T1000 (cell line): ENCODE measurements around the gene XRCC3.
"Not testable (repeated sequence)": the region's sequence is repeated elsewhere in the genome, so short reads cannot be mapped to it uniquely, and the experiment has no call there.

ENCODE experiments used
- DNase-seq: peaks from one replicate; lab custom pipeline; 2025; ENCODE audit warnings: mixed read lengths; lab: John Stamatoyannopoulos, UW

Gene XRCC3

GRCh38 chr14:103694572-103695026 is 20.7 kb downstream of the XRCC3 start:
- DNase-seq: no peak

DNA sequence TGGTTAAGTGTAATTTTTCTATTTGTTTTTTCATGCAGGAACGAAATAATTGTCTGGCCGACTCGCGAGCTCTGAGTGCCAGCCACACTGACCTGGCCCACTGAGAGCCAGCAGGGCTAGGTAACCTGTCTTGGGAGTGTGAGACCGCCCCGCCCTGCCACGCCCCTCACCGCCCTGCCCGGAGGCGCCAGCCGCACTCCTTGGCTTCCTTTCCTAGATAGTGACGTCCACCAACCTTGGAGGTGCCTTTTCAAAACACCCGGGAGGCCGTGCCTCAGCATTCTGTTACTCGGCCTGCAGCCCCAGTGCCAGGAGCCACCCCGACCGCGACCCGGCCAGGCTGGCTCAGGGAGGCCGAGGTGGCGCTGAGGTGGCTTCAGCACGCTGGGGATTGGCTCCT is 21.7 kb downstream of the XRCC3 start:
- no peak for DNase-seq

DNA sequence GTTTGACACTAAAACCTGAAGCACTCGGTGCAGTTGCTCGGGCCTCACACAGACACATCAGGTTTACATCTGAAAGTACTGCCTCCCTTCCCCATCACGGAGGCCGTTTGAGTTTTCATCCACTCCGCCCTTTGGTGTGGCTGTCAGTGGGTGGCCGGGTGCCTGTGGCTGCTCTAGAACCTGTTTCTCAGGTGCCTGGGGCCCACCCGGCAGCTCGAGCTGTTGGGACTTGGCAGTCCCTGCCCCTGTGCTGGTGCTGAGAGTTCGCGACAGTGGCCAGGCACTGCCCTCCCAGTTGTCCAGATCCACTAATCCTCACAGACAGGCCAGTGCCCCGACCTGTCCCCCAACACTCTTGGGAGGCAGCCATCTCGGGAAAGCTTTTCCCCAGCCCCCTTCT is 22.4 kb downstream of the XRCC3 start:
- DNase-seq: no peak

- DNase-seq: no peak
Observed at GRCh38 chr14:103692159-103692558, 23.1 kb downstream of the XRCC3 start.

GRCh38 chr14:103691655-103692054 is 23.6 kb downstream of the XRCC3 start:
- DNase-seq: not testable (repeated sequence)

DNA sequence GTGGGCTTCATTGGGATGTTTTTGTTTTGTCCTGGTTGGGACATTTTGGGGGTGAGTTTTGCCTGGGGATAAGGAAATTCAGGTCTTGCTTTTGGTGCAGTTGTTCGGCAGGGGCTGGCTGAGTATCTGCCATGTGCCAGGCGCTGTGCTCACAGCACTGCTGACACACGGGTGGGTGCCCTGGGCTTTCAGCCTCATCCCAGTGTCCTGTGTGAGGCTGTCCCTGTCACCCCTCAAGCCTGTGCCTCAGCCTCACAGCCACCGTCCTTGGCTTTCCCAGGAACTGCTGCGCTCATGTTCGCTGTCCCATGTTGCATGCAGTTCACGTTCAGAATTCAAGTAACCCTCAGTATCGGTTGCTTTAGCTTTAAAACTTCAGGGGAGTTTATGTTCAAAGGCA is 24.9 kb downstream of the XRCC3 start:
- no peak for DNase-seq

DNA sequence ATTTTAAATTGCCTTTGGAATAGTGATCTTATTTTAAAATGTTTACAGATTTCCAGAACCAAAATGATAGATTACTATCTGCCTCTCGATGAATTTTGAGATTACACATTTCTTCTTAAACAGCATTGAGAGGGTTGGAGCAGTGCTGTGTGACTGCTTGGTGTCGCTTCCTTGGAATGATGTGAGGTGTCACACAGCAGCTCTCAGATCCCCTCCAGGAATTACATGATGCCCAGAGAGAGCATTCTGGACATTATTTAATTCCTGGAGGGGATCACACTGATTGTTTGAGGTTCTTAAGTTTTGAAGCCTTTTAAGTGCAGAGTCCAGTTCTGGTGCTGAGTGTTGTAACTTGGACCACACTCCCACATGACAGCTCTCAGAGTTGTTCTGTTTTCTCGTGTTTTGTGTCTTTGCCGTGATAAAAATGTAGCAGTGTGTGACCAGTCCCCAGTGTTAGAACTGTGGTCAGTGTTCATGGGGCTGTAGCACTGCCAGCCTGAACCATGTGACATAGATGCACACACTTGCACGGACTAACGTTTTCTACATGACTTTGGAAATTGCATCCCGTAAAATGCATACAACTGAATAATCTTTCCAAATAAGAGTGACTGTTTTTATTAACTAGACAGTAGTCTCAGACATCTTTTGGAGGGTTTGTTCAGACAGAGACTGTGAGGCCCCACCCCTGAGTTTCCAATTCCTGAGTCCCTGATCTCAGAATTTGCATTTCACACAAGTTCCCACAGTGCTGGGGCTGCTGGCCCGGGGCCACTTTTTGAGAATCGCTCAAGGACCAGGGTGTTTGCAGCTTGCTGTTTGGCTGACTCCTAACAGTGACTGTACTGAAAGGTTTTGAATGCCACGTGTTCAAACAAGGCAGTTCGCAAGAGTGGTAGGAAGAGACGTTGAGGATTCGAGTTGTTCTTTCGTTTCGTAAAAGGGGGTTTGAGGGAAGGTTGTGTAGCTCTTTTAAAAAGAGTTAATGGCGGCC is 26.0 kb downstream of the XRCC3 start:
- DNase-seq: no peak

DNA sequence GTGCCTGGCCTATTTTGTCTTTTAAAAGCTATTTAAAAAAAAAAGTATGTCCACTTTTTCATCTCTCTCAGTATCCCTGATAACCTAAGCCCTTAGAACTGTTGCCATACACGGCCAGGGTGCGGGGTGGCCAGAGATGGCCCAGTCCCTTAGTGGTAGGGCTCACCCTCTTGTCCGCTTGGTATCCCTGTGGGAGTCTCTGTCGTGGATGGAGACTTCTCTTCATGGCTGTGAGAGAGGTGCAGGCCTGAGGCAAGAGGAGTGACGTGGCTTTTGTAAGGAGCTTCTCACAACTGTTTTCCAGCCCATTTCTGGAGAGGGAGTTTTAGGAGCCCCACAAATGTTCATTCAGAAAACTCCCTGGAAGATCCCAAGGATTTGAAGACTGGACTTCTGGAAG is 26.8 kb downstream of the XRCC3 start:
- no peak for DNase-seq

DNA sequence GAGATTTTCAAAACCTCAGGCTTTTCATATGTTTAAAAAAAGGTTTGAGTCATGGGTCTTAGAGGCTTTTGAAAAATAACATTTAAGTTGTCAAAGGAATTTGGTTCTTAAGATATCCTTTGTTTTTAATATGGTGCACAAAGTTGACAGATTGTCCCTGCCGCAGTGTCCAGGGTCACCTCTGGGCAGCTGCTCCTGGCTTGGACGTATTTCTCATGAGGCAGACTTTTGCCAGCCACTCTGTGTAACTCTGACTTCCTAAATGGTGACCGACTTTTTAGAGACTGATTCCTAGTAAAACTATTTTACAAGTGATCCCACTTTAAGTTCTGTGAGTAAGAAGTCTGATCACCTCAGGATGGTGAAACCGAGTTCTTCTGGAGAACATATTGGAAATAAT is 27.5 kb downstream of the XRCC3 start:
- no peak for DNase-seq

GRCh38 chr14:103686831-103687485 is 28.3 kb downstream of the XRCC3 start:
- DNase-seq: no peak

DNA sequence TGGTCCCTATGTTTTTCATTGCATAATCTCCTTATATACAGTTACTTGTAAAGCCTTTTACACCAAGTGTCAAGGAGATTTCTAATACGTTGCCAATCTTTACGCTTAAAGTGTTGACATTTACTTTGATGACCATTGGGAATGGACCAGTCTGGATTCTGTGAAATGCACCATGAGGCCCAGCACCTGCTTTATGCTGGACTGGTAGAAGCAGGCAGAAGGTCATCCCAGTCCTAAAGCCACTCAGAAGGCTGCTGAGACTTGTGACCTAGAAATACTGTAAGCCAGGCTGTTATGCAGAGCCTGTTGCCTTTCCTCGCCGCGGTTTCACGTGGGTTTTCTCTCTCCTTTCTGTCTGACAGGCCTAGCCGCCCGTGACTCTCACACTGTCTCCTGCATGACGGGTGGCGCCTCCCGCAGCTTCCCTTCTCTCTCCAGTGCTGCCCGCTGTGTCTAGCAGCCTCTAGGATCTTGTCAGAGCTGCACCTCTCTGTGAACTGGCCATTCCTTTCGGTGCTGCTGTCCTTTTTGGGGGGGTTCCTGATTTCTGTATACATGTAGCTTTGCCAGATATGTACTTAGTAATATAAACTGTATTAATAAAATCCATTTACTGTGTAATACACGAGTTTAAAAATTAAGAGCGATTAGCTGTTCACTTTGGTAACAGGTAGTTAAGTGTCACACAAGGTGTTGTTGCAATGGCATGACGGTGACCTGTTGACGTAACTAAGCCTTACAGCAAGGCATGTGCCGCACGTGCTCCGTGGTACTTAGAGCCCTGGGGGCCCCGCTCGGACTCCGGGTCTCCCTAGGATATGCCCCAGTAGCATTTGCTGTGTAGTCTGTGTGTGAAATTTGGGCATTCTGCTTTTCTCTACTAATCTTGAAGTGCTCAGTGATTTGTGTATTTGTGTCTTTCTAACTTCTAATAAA is 29.7 kb downstream of the XRCC3 start:
- DNase-seq: no peak

DNA sequence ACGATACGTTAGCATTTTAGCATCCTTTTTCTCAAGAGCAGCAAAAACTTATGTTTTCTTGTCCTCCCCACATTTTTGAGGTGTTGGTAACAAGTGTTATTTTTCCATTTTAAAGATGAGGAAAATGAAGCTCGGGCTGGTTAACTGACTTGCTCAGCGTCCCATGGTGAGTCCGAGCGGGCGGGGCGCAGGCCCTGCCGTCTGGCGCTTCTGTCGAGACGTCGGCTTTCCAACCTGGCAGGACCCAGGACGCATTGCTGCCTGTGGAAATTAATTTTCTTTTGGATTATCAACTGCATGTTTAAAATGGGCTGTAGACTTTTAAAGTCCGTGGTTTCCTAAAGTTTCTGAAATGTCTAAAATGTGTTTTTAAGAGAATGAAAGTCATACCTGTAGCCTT is 30.4 kb downstream of the XRCC3 start:
- no peak for DNase-seq

DNA sequence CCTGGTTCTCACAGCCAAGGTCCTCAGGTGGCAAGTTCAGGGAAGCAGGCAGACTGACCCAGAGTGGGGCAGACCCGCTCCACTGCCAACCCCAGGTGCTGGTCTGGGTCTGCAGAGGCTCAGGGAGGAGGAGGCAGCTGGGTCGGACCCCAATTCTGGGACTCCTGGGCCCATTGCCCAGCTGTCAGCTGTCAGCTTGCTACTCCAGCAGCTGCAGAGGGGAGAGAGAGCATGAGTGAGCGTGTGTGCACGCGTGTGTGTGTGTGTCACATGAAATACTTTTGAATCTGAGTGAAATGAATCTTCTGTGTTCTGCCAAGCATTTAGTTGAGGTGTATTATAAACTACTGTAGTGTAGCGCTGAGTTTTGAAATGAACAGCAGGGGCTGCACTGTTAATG is 30.8 kb downstream of the XRCC3 start:
- no peak for DNase-seq

GRCh38 chr14:103683139-103683538 is 32.1 kb downstream of the XRCC3 start:
- no peak for DNase-seq

GRCh38 chr14:103680491-103681231 is 34.6 kb downstream of the XRCC3 start:
- DNase-seq: no peak

GRCh38 chr14:103679351-103679750 is 35.9 kb downstream of the XRCC3 start:
- DNase-seq: no peak

GRCh38 chr14:103676881-103677675 is 38.2 kb downstream of the XRCC3 start:
- no peak for DNase-seq

- no peak for DNase-seq
Observed at GRCh38 chr14:103675957-103676356, 39.3 kb downstream of the XRCC3 start.

- no peak for DNase-seq
Observed at GRCh38 chr14:103671911-103672310, 43.3 kb downstream of the XRCC3 start.

DNA sequence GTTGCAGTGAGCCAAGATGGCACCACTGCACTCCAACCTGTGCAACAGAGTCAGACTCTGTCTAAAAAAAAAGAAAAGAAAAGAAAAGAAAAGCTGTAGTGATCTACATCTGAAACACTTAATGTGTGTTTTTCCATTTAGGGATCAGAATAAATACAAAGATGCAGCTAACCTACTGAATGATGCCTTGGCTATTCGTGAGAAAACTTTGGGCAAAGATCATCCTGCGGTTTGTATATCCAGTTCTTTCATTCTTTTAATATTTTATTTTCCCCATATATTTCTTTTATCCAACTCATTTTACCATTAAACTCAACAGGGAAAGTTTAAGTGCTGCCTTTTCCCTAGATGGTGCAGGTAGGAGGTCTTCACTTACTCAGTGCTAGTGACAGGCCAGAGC is 45.9 kb downstream of the XRCC3 start:
- DNase-seq: no peak

DNA sequence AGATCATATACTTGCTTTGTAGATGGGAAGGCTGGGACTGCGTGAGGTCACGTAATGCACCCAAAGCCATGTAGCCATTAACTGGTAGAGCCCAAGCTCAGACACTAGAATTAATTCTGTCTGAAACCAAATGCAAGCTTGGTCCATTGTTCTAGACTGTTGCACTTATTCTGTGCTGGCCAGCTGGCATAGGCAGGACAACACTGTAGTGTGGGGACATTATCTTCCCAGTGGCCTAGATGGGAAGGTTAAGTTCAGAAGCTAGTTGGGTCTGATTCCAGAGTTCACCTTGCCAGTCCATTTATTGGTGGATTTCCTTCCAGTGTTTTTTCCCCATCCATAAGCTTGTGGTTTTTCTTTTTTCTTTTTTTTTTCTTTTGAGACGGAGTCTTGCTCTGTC is 47.1 kb downstream of the XRCC3 start:
- no peak for DNase-seq
